ENCODE data around the gene SPATA31D1. TPM values are rescaled to one million over a fixed set of nuclear protein-coding genes. Genes with fewer than 3 reads are reported as not detected.

SPATA31D1 gene
- total RNA-seq, 3 donors from 2014 or later: not detected

DNA sequence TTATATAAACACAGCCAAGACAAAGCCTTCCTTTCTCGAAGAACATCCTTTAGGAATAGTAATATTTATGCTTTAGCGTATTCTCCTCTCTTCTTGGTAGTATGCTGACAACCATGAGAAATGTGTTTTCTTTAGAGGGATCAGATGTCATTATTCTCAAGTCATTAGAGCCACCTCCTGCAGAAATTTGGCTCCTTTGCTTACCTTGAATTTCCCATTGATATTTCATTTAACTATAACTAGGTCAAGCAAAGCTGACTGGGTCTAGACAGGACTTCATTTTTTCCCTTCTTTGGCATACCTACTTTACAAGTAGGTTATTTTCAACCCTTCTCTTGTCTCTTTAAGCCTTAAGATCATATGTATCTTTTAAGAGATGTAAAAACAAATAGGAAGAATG is 50.3 kb downstream of the SPATA31D1 start:
- no peak for ATAC-seq
- DNase-seq: no peak
- intact Hi-C loops (cut with DNase I, micrococcal nuclease): no loop called here
- Histone ChIP-seq H3K4me1 (ENCODE audit: low read depth) (no peaks in the 10 kb centered on the region), H3K36me3 (ENCODE audit: low read depth) (no peaks in the 10 kb centered on the region), H3K4me3 (no peak overlapping the region), H3K9me3 (no peaks in the 10 kb centered on the region)
- TF ChIP-seq, protein P1, sequence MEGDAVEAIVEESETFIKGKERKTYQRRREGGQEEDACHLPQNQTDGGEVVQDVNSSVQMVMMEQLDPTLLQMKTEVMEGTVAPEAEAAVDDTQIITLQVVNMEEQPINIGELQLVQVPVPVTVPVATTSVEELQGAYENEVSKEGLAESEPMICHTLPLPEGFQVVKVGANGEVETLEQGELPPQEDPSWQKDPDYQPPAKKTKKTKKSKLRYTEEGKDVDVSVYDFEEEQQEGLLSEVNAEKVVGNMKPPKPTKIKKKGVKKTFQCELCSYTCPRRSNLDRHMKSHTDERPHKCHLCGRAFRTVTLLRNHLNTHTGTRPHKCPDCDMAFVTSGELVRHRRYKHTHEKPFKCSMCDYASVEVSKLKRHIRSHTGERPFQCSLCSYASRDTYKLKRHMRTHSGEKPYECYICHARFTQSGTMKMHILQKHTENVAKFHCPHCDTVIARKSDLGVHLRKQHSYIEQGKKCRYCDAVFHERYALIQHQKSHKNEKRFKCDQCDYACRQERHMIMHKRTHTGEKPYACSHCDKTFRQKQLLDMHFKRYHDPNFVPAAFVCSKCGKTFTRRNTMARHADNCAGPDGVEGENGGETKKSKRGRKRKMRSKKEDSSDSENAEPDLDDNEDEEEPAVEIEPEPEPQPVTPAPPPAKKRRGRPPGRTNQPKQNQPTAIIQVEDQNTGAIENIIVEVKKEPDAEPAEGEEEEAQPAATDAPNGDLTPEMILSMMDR (IDR thresholded peaks at IDR 0.05): no peak

Other genes starting within 250 kb of the SPATA31D1 start
- gene SPATA31D4, start 60.3 kb upstream of the SPATA31D1 start, total RNA-seq: not detected
- gene SPATA31D3, start 45.3 kb upstream of the SPATA31D1 start, total RNA-seq: not detected